ENCODE data around the gene AKAP12.
"Not testable (repeated sequence)": the region's sequence is repeated elsewhere in the genome, so short reads cannot be mapped to it uniquely, and the experiment has no call there.

The AKAP12 gene

GRCh38 chr6:151379933-151380847 is 140.4 kb downstream of the AKAP12 start:
- H3K4me2 ChIP-seq (ENCODE audit: insufficient read depth, low read length), result no peak overlapping the region
- no peak for DNase-seq
- H3K9ac ChIP-seq (ENCODE audit: low read depth, low read length), result no peak overlapping the region

GRCh38 chr6:151380848-151381205 is 141.1 kb downstream of the AKAP12 start:
- no peak overlapping the region for H3K9ac ChIP-seq (ENCODE audit: low read depth, low read length)
- DNase-seq (no peak), ATAC-seq (ENCODE audit: insufficient read depth, low read depth) (no peak)
- no peak overlapping the region for H3K4me3 ChIP-seq (ENCODE audit: low read depth in 1 of 2, low read length in 2 of 2)
- peaks cover 5% of the 10 kb centered on the region; the same call in 1 of the 2 replicates for H3K36me3 ChIP-seq (ENCODE audit: insufficient read depth, low read length)
- no peaks in the 10 kb centered on the region for H3K27me3 ChIP-seq (ENCODE audit: insufficient read depth, low read length, poor library complexity)
- H3K27ac ChIP-seq (ENCODE audit: low read length), result no peak overlapping the region
- no peak overlapping the region for H2AFZ ChIP-seq (ENCODE audit: low read depth, low read length)
- peaks cover 7% of the 10 kb centered on the region; the same call in 1 of the 2 replicates for H3K4me1 ChIP-seq (ENCODE audit: insufficient read depth, low read length)
- H3K9me3 ChIP-seq (ENCODE audit: insufficient read depth, low read length, severe bottlenecking), result no peaks in the 10 kb centered on the region
- H3K4me2 ChIP-seq (ENCODE audit: insufficient read depth, low read length), result no peak overlapping the region
- H3K79me2 ChIP-seq (ENCODE audit: insufficient read depth, low read length), result peaks cover 88% of the 10 kb centered on the region
- H4K20me1 ChIP-seq (ENCODE audit: insufficient read depth, low read length), result peaks cover 63% of the 10 kb centered on the region
- TF ChIP-seq EZH2 (IDR thresholded peaks at IDR 0.05; ENCODE audit: borderline replicate concordance, low read depth, low read length, severe bottlenecking), result no peak
- no peak for TF ChIP-seq CTCF (IDR thresholded peaks at IDR 0.05; ENCODE audit: borderline replicate concordance, extremely low read depth, low read length, poor library complexity, severe bottlenecking)

More at GRCh38 chr6:151379933-151380847, 140.4 kb downstream of the AKAP12 start:
- H3K4me3 ChIP-seq (ENCODE audit: low read depth in 1 of 2, low read length in 2 of 2), result no peak overlapping the region
- H3K4me1 ChIP-seq (ENCODE audit: insufficient read depth, low read length), result peaks cover 7% of the 10 kb centered on the region; the same call in 1 of the 2 replicates
- H3K36me3 ChIP-seq (ENCODE audit: insufficient read depth, low read length), result peaks cover 5% of the 10 kb centered on the region; the same call in 1 of the 2 replicates
- peak; percentile 50; the same call in 2 of the 3 replicates for ATAC-seq (ENCODE audit: insufficient read depth, low read depth)
- peaks cover 88% of the 10 kb centered on the region for H3K79me2 ChIP-seq (ENCODE audit: insufficient read depth, low read length)
- peaks cover 68% of the 10 kb centered on the region for H4K20me1 ChIP-seq (ENCODE audit: insufficient read depth, low read length)
- H3K9me3 ChIP-seq (ENCODE audit: insufficient read depth, low read length, severe bottlenecking), result no peaks in the 10 kb centered on the region
- TF ChIP-seq EZH2 (IDR thresholded peaks at IDR 0.05; ENCODE audit: borderline replicate concordance, low read depth, low read length, severe bottlenecking) (no peak), CTCF (IDR thresholded peaks at IDR 0.05; ENCODE audit: borderline replicate concordance, extremely low read depth, low read length, poor library complexity, severe bottlenecking) (no peak)
- H3K27ac ChIP-seq (ENCODE audit: low read length), result no peak overlapping the region
- H3K27me3 ChIP-seq (ENCODE audit: insufficient read depth, low read length, poor library complexity), result no peaks in the 10 kb centered on the region
- no peak overlapping the region for H2AFZ ChIP-seq (ENCODE audit: low read depth, low read length)

- Histone ChIP-seq H3K4me3 (ENCODE audit: low read depth in 1 of 2, low read length in 2 of 2) (no peak overlapping the region), H3K9ac (ENCODE audit: low read depth, low read length) (no peak overlapping the region), H3K79me2 (ENCODE audit: insufficient read depth, low read length) (peaks cover 89% of the 10 kb centered on the region), H2AFZ (ENCODE audit: low read depth, low read length) (no peak overlapping the region), H4K20me1 (ENCODE audit: insufficient read depth, low read length) (peaks cover 55% of the 10 kb centered on the region), H3K4me2 (ENCODE audit: insufficient read depth, low read length) (no peak overlapping the region), H3K36me3 (ENCODE audit: insufficient read depth, low read length) (peaks cover 5% of the 10 kb centered on the region; the same call in 1 of the 2 replicates), H3K27me3 (ENCODE audit: insufficient read depth, low read length, poor library complexity) (no peaks in the 10 kb centered on the region), H3K9me3 (ENCODE audit: insufficient read depth, low read length, severe bottlenecking) (no peaks in the 10 kb centered on the region), H3K27ac (ENCODE audit: low read length) (no peak overlapping the region), H3K4me1 (ENCODE audit: insufficient read depth, low read length) (peaks cover 2% of the 10 kb centered on the region; the same call in 1 of the 2 replicates)
- TF ChIP-seq EZH2 (IDR thresholded peaks at IDR 0.05; ENCODE audit: borderline replicate concordance, low read depth, low read length, severe bottlenecking) (no peak), CTCF (IDR thresholded peaks at IDR 0.05; ENCODE audit: borderline replicate concordance, extremely low read depth, low read length, poor library complexity, severe bottlenecking) (no peak)
- no peak for ATAC-seq (ENCODE audit: insufficient read depth, low read depth)
- no peak for DNase-seq
Observed at GRCh38 chr6:151381722-151382121, 142.0 kb downstream of the AKAP12 start.

- not testable (repeated sequence) for H3K9ac ChIP-seq (ENCODE audit: low read depth, low read length); DNase-seq; H3K4me3 ChIP-seq (ENCODE audit: low read depth in 1 of 2, low read length in 2 of 2); H3K4me1 ChIP-seq (ENCODE audit: insufficient read depth, low read length); H3K27me3 ChIP-seq (ENCODE audit: insufficient read depth, low read length, poor library complexity); ATAC-seq (ENCODE audit: insufficient read depth, low read depth); H3K4me2 ChIP-seq (ENCODE audit: insufficient read depth, low read length); H3K9me3 ChIP-seq (ENCODE audit: insufficient read depth, low read length, severe bottlenecking); H2AFZ ChIP-seq (ENCODE audit: low read depth, low read length); H3K27ac ChIP-seq (ENCODE audit: low read length)
- peaks cover 93% of the 10 kb centered on the region for H3K79me2 ChIP-seq (ENCODE audit: insufficient read depth, low read length)
- peaks cover 12% of the 10 kb centered on the region for H3K36me3 ChIP-seq (ENCODE audit: insufficient read depth, low read length)
- peaks cover 54% of the 10 kb centered on the region for H4K20me1 ChIP-seq (ENCODE audit: insufficient read depth, low read length)
Observed at GRCh38 chr6:151382631-151383030, 142.9 kb downstream of the AKAP12 start.
